Naive thymus-derived CD8-positive, alpha-beta T cell (primary cell): ENCODE data around the gene QKI. TPM values are rescaled to one million over a fixed set of nuclear protein-coding genes. Genes with fewer than 3 reads are reported as not detected.

Experiments
- ATAC-seq, 2 donors: fragments of 150-1000 bp; cut with Tn5 transposase in 1 of 2; sonication (Bioruptor Pico), chemical (Tn5 transposase) in 1 of 2; 1 replicate in 1 of 2; 2 replicates in 1 of 2; pipeline ENCODE4 v1.10.0; 2021; ENCODE audit warnings: mild to moderate bottlenecking in 2 of 2, moderate library complexity in 2 of 2
- POLR2A ChIA-PET: fragments of 350-600 bp; sonication (Branson Sonifier 250); formaldehyde crosslinking; loops from one replicate; lab custom pipeline; 2021; ENCODE audit warnings: antibody characterized with exemption; lab: Charles Lee
- DNase-seq, 10 donors: peaks; one replicate each; pipeline versions ENCODE4 v3.0.0 to v3.0.0-alpha.2; 2020 to 2022
- H3K27ac Mint-ChIP-seq, 10 donors: one replicate each; pipeline ENCODE4 v1.8.0; 2020 to 2022; ENCODE audit warnings: mild to moderate bottlenecking in 10 of 10, mixed read lengths in 10 of 10, moderate library complexity in 4 of 10, inconsistent platforms in 1 of 10
- H3K27me3 Mint-ChIP-seq, 5 donors: one replicate each; pipeline ENCODE4 v1.8.0; 2021 to 2022; ENCODE audit warnings: mixed read lengths in 5 of 5
- H3K36me3 Mint-ChIP-seq, 3 donors: one replicate each; pipeline ENCODE4 v1.8.0; 2020 to 2022; ENCODE audit warnings: mixed read lengths in 3 of 3, mild to moderate bottlenecking in 2 of 3, inconsistent platforms in 1 of 3
- H3K4me1 Mint-ChIP-seq, 4 donors: one replicate each; pipeline ENCODE4 v1.8.0; 2021 to 2022; ENCODE audit warnings: mixed read lengths in 4 of 4
- H3K4me3 Mint-ChIP-seq, 10 donors: one replicate each; pipeline ENCODE4 v1.8.0; 2020 to 2022; ENCODE audit warnings: mild to moderate bottlenecking in 10 of 10, mixed read lengths in 10 of 10, moderate library complexity in 6 of 10, inconsistent platforms in 1 of 10
- H3K9me3 Mint-ChIP-seq, 9 donors: one replicate each; pipeline ENCODE4 v1.8.0; 2020 to 2022; ENCODE audit warnings: mixed read lengths in 9 of 9, mild to moderate bottlenecking in 3 of 9, inconsistent platforms in 1 of 9, moderate library complexity in 1 of 9
- polyA plus RNA-seq, 3 donors: library from polyadenylated mRNA; unstranded; fragments of 300-500 nt; fragmentation: Illumina TruSeq; gene quantifications; one replicate each; pipeline ENCODE4 v1.2.3, GENCODE V29; 2021
- total RNA-seq, 8 experiments: library from RNA in 2 of 8; stranded (reverse) in 2 of 8; gene quantifications; one replicate each; pipeline ENCODE4 v1.2.3 and lab custom pipeline; 2021 to 2026

Gene QKI
- total and polyA plus RNA-seq, 5 experiments from 2014 or later, result 8.8 to 65.7 (median 36.0) TPM

DNA sequence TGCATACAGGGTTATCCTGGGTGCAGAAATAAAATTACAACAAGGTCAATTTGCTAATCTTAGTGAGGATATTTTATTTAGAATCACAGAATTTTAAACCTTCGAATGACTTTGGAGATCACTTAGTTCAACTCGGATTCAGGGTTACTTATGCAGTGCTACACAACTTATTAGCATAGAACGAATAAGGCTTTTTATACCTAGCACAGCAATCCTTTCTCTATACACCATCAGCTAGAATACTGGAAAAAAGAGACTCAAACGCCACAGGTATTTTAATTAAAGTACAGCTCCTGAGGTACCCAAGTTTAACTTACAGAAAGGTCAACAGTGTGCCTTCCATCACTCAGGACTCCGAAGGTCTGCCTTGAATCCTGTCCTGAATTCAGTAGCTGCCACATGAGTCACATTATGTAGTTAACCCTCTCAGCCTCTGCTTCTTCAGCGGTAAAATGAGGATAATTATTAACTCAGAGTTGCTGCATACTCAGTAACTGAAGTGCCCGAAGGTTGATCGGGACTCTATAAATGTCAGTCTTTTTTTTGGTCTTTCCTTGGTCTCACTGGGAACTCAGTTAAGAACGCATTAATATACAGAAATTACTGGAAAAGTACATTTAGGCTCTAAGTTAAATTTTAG, 6.0 kb upstream of the QKI start:
- DNase-seq (no peak), ATAC-seq (no peak)
- no peaks in the 10 kb centered on the region for H3K36me3 Mint-ChIP-seq
- H3K4me1 Mint-ChIP-seq, result peaks cover 15 to 36% (median 24%) of the 10 kb centered on the region in 4 donors
- peaks cover 0 to 8% (median 0%) of the 10 kb centered on the region in 5 donors for H3K27me3 Mint-ChIP-seq
- no peak overlapping the region for H3K4me3 Mint-ChIP-seq
- POLR2A ChIA-PET, result no interaction called here
- H3K27ac Mint-ChIP-seq, result no peak overlapping the region
- no peaks in the 10 kb centered on the region for H3K9me3 Mint-ChIP-seq

DNA sequence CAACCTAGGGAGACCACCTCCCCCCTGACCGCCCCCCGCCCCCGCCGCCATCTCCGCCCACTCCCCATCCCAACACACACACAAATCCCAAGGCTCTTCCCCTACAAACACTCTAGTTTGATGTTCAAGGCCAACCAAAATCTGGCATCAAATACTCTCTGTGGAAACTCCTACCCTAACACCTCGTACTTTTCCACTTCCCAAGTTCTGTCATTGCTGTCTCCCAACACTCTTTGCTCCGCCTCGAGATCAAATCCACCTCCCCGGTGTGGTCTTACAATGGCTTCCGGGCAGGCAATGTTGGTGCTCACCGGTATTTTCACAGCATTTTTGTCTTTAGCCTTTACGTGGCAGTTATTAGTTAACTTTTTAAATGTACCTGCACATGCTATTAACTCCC, 4.8 kb upstream of the QKI start:
- POLR2A ChIA-PET, result no interaction called here
- DNase-seq, result no peak
- Mint-ChIP-seq H3K27ac (peak overlapping the region in 1 of 10 donors; percentile 54), H3K36me3 (no peaks in the 10 kb centered on the region), H3K27me3 (peaks cover 0 to 8% (median 0%) of the 10 kb centered on the region in 5 donors), H3K4me3 (no peak overlapping the region), H3K9me3 (no peaks in the 10 kb centered on the region), H3K4me1 (peaks cover 15 to 34% (median 24%) of the 10 kb centered on the region in 4 donors)
- ATAC-seq, result no peak

DNA sequence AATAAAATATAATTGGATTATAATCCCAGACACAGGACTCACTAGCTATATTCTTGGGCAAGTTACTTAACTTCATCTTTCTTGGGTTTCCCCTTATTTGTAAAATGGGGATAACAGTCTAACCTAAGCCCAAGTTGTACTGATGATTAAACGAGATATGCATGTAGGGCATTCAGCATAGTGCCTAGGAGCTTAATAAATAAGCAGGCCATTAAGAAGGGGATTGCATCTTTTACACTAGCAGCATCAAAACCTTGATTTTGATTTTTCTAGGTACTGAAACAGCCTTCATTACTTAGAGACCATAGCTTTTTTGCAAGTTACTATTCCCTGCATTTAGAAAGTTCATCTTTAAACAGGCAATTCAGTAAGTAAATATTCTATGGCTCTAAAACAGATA, 2.2 kb upstream of the QKI start:
- POLR2A ChIA-PET, result interaction anchor here (0.6 to 0.9 kb wide), 3 partner anchors 11 to 166 kb away, joined by 3 to 5 read pairs (median 3); no protein-coding TSS in a partner anchor
- Mint-ChIP-seq H3K27ac (peak overlapping the region in 5 of 10 donors; percentile 72 to 96 (median 96)), H3K4me1 (peaks cover 12 to 27% (median 18%) of the 10 kb centered on the region in 4 donors), H3K36me3 (no peaks in the 10 kb centered on the region), H3K4me3 (peak overlapping the region in 9 of 10 donors; percentile 82 to 95 (median 90)), H3K27me3 (peaks cover 0 to 8% (median 0%) of the 10 kb centered on the region in 5 donors), H3K9me3 (no peaks in the 10 kb centered on the region)
- DNase-seq (no peak), ATAC-seq (no peak)

DNA sequence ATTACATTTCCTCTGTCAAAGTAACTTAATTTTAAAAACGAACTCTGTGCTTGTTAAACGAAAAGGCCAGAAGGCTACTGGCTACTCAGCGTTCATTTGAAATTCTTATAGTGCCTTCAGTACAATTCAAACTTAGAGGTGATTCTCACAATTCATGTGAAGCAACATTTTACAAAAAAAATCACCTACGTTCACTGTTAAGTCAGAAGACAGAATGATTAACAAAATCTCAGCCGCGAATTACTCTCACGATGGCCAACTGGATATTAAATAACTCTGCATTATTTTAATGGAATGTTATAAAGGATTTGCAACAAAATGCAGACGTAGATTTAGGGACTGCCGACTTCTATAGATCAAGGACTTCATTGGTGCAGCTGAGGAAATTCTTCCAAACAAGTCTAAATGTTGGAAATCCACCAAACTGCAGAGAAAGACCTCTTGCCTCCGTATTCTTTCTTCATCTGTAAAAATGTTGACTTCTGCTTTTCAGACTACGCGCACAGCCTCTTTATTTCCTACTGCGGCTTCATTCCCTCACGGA, 1.6 kb upstream of the QKI start:
- no peak for ATAC-seq
- DNase-seq, result no peak
- peaks cover 14 to 32% (median 23%) of the 10 kb centered on the region in 4 donors for H3K4me1 Mint-ChIP-seq
- H3K9me3 Mint-ChIP-seq, result no peaks in the 10 kb centered on the region
- peak overlapping the region; percentile 82 to 95 (median 90) for H3K4me3 Mint-ChIP-seq
- H3K36me3 Mint-ChIP-seq, result no peaks in the 10 kb centered on the region
- peaks cover 0 to 8% (median 0%) of the 10 kb centered on the region in 5 donors for H3K27me3 Mint-ChIP-seq
- POLR2A ChIA-PET, result no interaction called here
- H3K27ac Mint-ChIP-seq, result peak overlapping the region; percentile 66 to 98 (median 94)

DNA sequence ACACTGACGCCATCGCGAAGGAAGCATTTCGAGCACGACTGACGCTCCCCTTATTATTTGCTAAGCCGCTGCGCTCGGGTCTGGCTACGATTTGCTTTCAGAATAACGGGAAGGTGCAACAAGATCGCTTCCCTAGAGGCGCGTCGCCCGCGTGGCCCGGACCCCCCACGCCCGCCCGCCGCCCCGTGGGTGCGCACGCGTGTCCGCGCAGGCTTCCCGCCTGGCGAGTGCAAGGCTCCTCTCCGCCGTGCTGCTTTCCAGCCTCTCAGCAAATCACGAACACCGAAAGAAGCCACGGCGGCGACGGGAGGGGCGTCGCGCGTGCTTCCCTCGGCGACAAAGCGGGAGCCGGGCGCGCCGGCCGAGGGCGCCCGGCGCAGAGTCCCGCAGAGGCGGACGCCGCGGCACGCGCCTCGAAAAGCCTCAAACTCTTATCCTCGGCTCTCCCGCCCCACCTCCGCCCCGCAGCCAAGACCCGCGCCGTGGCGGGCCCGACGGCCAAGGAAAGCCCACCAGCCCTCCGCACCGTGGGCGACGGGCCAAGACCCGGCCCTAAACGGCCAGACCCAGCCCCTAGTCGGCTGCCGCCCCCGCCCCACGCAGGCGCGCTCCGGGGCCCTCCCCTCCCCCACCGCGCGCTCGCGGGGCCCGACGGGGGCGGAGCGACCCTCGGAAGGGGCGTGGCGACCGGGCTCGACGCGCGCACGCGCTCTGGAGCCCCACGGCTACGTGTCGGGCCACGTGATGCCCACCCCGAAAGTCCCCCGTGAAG, 987 bp upstream of the QKI start:
- H3K36me3 Mint-ChIP-seq, result no peaks in the 10 kb centered on the region
- peak overlapping the region; percentile 82 to 95 (median 90) for H3K4me3 Mint-ChIP-seq
- POLR2A ChIA-PET, result no interaction called here
- ATAC-seq (peak; percentile 53 to 67), DNase-seq (peak; percentile 87 to 96 (median 94))
- no peaks in the 10 kb centered on the region for H3K9me3 Mint-ChIP-seq
- peak overlapping the region; percentile 86 to 98 (median 95) for H3K27ac Mint-ChIP-seq
- peaks cover 0 to 8% (median 0%) of the 10 kb centered on the region in 5 donors for H3K27me3 Mint-ChIP-seq
- peaks cover 17 to 36% (median 27%) of the 10 kb centered on the region in 4 donors for H3K4me1 Mint-ChIP-seq

DNA sequence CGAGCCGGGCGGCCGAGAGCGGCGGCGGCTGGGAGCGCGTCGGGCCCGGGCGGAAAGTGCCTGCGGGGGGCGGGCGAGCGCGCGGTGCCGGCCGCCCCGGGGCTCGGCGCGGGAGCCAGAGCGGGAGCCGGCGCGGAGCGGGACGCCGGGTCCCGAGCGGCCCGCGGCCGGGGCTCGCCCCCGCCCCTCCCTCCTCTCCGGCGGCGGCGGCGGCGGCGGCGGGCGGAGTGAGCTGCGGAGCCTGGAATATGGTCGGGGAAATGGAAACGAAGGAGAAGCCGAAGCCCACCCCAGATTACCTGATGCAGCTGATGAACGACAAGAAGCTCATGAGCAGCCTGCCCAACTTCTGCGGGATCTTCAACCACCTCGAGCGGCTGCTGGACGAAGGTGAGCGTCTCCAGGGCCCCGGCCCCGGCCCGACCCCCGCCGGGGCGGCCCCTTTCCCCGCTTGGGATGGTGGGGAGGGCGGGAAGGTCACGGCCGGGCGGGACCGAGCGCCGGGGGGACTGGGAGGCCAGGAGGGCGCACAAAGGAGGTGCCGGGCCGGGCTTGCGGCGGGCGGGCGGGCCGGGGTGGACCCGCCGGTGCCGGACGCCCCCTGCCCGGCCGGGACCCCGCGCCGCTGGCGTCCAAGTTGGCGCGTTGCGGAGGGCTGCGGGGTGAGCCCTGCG, 565 bp downstream of the QKI start:
- Mint-ChIP-seq H3K36me3 (no peaks in the 10 kb centered on the region), H3K4me3 (peak overlapping the region; percentile 72 to 93 (median 86)), H3K4me1 (peaks cover 22 to 51% (median 40%) of the 10 kb centered on the region in 4 donors), H3K9me3 (no peaks in the 10 kb centered on the region), H3K27ac (peak overlapping the region in 9 of 10 donors; percentile 84 to 96 (median 90)), H3K27me3 (peaks cover 0 to under 1% (median 0%) of the 10 kb centered on the region in 5 donors)
- POLR2A ChIA-PET, result interaction anchor here (0.6 to 1.7 kb wide), 3 partner anchors 9 to 248 kb away, joined by 3 to 7 read pairs (median 5); no protein-coding TSS in a partner anchor
- DNase-seq (peak in 8 of 10 donors; percentile 14 to 52 (median 33)), ATAC-seq (peak; percentile 23 to 31)

DNA sequence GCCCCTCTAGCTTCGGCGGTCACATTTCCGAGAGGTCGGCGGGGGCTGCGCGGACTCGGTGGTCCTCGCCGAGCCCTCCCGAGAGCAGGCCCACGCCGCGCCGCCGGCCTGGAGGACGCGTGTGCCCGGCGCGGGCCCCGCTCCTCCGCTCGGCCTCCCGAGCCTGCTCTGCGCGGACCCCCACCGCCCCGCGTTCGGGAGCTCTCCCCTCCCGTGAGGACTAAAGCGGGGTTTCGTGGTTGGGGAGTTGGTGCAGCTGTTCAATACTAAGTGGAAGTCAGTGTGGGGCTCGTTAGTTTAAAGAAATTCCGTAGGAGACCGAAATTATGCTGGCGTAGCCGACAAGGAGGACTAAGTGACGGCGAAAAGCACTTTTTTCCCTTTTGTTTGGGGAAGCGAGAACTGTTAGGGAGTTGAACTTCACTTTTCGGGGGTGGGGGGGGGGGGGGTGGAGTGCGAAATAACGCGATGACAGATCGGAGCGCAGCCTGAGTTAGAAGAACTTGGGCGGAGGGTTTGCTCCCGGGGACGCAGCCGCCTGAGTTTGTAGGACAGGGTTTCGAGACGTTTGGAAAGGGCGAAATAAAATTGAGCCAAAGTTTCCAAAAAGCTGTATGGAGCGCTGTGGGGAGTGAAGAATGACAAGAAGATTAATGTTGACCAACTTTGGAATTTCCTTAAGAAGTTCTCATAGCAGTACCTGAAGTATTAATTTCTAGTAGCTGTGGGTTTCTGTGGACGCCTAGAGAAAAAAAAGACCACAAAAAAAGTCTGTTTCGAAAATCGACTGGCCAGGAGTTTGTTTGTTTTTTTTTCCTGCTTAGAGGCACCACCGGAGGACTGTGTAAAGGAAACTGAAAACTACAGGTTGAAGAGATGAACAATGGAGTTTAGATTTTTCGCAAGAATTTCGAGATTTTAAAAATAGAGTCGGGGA, 1.4 kb downstream of the QKI start:
- Mint-ChIP-seq H3K4me3 (peak overlapping the region; percentile 89 to 99 (median 94)), H3K36me3 (no peaks in the 10 kb centered on the region), H3K4me1 (peaks cover 24 to 54% (median 46%) of the 10 kb centered on the region in 4 donors), H3K27ac (peak overlapping the region; percentile 84 to 97 (median 94)), H3K27me3 (no peaks in the 10 kb centered on the region), H3K9me3 (no peaks in the 10 kb centered on the region)
- POLR2A ChIA-PET, result interaction anchor here (0.6 to 1.7 kb wide), 4 partner anchors 10 to 678 kb away, joined by 3 to 7 read pairs (median 4); no protein-coding TSS in a partner anchor
- no peak for ATAC-seq
- DNase-seq, result peak in 8 of 10 donors; percentile 10 to 61 (median 30)

DNA sequence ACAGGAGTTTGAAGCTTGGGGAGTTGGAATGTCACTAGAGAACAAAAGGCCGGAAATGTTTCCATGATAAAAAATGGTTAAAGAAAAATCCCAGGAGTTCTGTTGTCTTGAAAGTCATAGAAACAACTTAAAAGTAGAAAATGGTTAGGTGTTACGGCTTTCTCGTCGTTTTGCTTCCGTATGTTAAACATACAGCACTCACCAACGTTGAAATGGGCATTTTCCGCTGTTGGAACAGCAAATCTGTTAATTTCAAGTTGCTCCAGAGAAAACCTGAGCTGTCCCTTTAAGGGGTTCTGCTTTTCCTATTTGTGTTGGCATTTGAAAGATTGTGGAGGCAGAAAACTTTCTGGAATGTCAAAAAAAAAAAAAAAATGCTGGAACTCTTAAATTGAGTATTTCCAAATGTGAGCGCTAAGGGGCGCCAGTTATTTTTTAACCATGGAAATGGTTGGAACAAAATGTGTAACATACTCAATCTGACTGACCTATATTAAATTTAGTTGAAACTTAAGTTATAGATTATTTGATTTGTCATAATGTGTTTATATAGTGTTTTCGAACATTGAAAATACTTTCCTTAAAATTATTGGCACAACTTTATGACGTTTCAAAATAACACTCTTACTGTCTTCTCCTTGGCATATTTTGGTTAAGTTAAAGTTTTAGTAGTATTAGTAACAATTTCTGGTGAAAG, 2.2 kb downstream of the QKI start:
- H3K27me3 Mint-ChIP-seq, result no peaks in the 10 kb centered on the region
- ATAC-seq (no peak), DNase-seq (peak in 6 of 10 donors; percentile 24 to 51 (median 40))
- H3K9me3 Mint-ChIP-seq, result no peaks in the 10 kb centered on the region
- no peaks in the 10 kb centered on the region for H3K36me3 Mint-ChIP-seq
- H3K27ac Mint-ChIP-seq, result peak overlapping the region; percentile 84 to 97 (median 94)
- POLR2A ChIA-PET, result interaction anchor here (0.7 to 1.7 kb wide), 2 partner anchors 11 to 679 kb away, joined by 4 to 5 read pairs; no protein-coding TSS in a partner anchor
- H3K4me1 Mint-ChIP-seq, result peaks cover 26 to 56% (median 49%) of the 10 kb centered on the region in 4 donors
- H3K4me3 Mint-ChIP-seq, result peak overlapping the region; percentile 89 to 99 (median 94)

DNA sequence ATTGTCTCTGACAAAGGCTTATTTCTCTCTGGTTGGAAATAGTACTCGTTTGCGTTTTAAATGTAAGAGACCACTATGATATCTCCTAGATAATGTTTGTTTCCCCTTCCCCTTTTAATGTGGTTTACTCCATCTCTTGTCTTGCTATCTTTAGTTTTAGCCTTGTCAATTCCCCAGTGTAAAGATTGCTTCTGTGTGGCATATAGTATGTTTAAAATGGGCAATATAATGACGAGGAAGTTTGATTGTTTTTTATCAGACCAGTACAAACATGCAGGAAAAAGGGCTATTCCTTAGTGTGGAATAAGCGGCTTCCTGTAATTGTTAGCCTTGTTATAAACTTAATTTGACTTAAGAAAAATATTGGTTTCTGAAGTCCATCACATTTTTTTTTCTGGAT, 3.1 kb downstream of the QKI start:
- H3K4me1 Mint-ChIP-seq, result peaks cover 25 to 56% (median 45%) of the 10 kb centered on the region in 4 donors
- no peaks in the 10 kb centered on the region for H3K27me3 Mint-ChIP-seq
- H3K4me3 Mint-ChIP-seq, result peak overlapping the region in 9 of 10 donors; percentile 9 to 93 (median 64)
- ATAC-seq (no peak), DNase-seq (no peak)
- H3K9me3 Mint-ChIP-seq, result no peaks in the 10 kb centered on the region
- no peaks in the 10 kb centered on the region for H3K36me3 Mint-ChIP-seq
- POLR2A ChIA-PET, result no interaction called here
- H3K27ac Mint-ChIP-seq, result peak overlapping the region in 3 of 10 donors; percentile 58 to 85 (median 84)

DNA sequence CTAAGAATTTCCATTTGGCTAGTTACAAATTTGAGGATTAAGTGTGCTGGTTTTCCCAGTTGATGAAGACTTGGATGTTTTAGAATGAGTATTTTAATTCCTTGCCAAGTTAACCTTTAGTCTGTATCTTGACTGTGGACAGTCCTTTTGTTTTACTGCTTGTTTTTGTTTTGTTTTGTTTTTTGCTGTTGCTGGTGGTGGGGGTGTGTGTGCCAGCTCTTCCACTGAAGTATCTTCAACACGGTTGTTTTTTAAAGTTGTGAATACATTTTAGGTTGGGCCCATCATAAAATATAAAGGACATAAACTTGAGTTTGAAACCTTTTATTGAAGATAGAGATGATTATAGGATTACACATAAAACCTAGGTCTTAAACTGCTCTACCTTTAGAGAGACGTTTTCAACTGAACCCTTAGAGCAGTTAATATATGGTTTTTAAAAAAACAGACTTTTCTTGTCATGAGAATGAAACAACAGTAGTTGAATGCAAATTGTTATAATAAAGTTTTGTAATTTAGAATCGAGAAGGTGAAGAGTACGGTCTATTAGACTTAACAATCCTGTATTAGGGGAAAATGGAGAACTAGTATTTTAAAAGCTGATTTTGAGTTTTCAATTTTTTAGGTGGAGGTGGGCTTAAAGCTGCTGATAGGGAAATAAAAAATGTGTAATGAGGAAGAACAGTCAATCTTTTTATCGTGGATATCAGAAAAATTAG, 4.0 kb downstream of the QKI start:
- ATAC-seq, result no peak
- no peaks in the 10 kb centered on the region for H3K9me3 Mint-ChIP-seq
- peaks cover 25 to 55% (median 40%) of the 10 kb centered on the region in 4 donors for H3K4me1 Mint-ChIP-seq
- no peak for DNase-seq
- H3K4me3 Mint-ChIP-seq, result peak overlapping the region in 8 of 10 donors; percentile 8 to 60 (median 35)
- H3K36me3 Mint-ChIP-seq, result no peaks in the 10 kb centered on the region
- peak overlapping the region in 1 of 10 donors; percentile 71 for H3K27ac Mint-ChIP-seq
- POLR2A ChIA-PET, result no interaction called here
- H3K27me3 Mint-ChIP-seq, result no peaks in the 10 kb centered on the region
